HG02938 (cell line): ENCODE data around the gene TTC38.

ENCODE experiments used
- ATAC-seq: cut with Tn5 transposase; IDR thresholded peaks from one replicate; pipeline ENCODE4 v1.9.1; 2021; ENCODE audit warnings: mild to moderate bottlenecking, moderate library complexity; ENCODE audit not compliant: unreplicated experiment

The TTC38 gene

GRCh38 chr22:46267431-46268279, at the start of gene TTC38:
Gene TTC38, plus strand, starts transcription at chr22:46268008. Its CDS starts 32 bp downstream, at chr22:46268040.
- ATAC-seq: no peak

DNA sequence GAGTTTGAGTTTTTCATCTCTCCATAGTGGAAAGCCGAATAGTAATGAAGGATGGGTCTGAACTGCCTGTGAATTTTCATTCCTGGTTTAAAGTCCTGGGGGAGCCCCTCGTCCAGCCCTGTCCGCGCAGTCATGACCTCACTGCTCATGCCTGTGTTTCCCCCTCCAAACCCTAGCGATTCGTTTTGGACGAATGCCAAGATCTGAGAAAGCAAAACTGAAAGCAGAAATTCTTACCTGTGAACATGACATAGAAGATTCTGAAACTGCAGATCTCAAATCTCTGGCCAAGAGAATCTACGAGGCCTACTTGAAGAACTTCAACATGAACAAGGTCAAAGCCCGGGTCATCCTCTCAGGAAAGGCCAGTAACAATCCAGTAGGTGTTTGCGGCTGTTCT, 48.2 kb upstream of the TTC38 start:
- ATAC-seq: no peak

GRCh38 chr22:46220921-46221320, 46.9 kb upstream of the TTC38 start:
- no peak for ATAC-seq

DNA sequence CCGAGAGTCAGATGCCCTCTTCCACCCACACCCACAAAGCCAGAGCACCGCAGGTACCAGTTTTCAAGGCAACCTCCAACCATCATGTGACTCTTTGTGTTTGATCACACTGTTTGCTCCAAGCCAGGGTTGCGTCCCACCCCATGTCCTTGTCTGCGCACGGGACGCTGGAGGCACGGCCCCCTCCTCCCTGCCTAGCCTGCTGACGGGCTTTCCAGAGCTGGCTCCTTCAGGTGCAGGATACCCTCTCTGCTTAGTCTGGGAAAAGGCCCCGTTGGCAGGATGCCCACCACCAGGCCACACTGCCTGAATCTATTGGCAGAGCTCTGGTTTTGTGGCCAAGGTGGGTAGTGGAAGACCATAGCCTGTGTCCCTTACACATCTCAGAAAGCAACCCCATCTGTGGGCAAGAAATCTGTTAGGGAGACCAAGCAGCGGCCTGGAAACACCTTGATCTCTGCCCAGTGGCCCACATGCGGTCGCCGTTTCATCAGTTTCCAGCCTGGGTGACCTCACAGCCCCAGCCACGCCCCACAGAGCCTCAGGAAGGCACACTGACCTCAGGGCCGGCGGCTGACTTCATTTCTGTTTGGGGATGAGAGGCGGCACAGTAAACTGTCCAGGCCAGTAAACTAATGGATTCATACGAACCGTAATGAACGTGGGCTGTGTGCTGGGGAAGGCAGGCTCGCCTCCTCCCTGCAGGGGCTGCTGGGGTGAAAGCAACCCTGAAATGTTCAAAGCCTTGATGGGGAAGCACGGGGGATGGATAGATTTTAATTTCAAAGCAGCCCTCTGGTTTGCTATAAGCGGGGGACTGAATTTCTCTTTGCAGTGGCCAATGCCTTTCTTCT, 43.5 kb upstream of the TTC38 start:
- no peak for ATAC-seq

GRCh38 chr22:46224898-46225290, 42.9 kb upstream of the TTC38 start:
- no peak for ATAC-seq

DNA sequence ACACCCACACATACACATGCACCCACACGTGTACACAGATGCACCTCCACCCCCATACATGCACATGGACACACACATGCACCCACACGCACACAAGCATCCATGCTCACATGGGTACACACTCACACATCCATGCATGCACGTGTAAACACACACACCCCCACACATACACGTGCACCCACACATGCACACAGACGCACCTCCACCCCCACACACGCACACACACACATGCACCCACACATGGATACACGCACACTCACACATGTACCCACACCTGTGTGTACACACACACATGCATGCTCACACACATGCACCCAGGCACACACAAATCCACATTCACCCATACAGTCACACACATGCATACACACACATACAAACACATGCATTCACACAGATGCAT, 42.2 kb upstream of the TTC38 start:
- ATAC-seq: no peak

- no peak for ATAC-seq
Observed at GRCh38 chr22:46226577-46226976, 41.2 kb upstream of the TTC38 start.

GRCh38 chr22:46229701-46230100, 38.1 kb upstream of the TTC38 start:
- ATAC-seq: no peak

DNA sequence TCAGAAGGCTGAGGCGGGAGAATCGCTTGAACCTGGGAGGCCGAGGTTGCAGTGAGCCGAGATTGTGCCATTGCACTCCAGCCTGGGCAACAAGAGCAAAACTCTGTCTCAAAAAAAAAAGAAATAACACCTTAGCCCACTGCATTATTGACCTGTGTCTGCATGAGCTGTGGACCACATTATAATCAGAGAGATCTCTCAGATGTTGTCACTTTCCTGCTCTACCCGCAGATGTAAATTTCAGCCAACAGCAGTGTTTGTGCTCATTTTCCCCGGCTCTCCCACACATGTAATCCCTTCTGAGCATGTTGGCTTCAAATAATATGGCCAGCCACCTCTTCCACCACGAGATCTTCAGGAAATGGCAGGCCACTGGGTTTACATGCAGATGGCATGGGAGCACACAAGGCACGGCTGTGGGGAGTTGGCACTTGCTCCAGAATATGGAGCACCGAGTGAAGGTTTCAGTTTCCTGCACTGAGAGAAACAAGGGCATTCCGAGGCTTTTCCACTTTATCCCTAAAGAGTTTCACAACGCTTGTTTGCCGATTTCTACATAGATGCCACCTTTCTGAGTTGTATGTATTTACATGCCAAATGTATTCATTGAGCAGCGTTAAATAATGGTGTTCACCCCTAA, 37.4 kb upstream of the TTC38 start:
- no peak for ATAC-seq

- no peak for ATAC-seq
Observed at GRCh38 chr22:46233231-46233630, 34.6 kb upstream of the TTC38 start.

GRCh38 chr22:46234969-46235368, 32.8 kb upstream of the TTC38 start:
- ATAC-seq: no peak

- no peak for ATAC-seq
Observed at GRCh38 chr22:46237453-46238124, 30.2 kb upstream of the TTC38 start.

GRCh38 chr22:46238541-46238940, 29.3 kb upstream of the TTC38 start:
- no peak for ATAC-seq

DNA sequence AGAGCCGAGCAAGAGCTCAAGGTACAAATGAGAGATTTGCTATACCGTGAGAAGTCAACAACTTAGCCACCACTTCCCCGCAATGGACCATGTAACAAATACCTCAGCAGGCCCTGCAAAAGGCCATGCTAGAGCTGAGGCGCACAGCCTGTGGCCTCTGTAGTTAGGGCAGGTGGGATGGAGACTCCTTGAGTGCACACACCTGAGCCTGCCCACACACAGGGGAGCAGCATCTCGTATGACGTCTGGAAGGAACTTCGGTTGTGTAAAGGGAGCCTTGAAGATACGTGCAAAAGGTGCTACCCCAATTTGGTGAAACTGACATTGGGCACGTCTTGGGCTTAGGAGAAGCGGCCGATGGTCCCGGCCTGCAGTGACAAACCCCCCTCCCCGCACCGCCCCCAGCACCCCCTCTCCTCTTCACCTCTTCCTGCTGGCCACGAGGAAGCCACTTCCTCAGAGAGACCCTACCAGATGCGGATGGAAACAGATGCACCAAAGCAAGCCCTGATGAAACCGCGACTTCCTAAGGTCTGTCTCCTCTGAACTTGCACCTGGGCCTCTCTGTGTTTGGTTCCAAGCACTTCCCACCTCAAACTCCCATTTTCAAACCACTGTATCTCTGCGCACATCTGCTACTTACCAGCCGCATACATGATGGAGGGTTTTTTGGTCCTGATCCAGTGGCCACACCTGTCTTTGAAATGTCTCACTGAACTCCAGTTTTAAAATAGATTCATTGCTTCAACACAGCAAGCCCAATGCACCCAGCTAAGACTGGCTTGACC, 28.4 kb upstream of the TTC38 start:
- no peak for ATAC-seq

GRCh38 chr22:46240073-46240472, 27.7 kb upstream of the TTC38 start:
- ATAC-seq: no peak

GRCh38 chr22:46240506-46240905, 27.3 kb upstream of the TTC38 start:
- no peak for ATAC-seq

GRCh38 chr22:46240907-46241306, 26.9 kb upstream of the TTC38 start:
- ATAC-seq: no peak

DNA sequence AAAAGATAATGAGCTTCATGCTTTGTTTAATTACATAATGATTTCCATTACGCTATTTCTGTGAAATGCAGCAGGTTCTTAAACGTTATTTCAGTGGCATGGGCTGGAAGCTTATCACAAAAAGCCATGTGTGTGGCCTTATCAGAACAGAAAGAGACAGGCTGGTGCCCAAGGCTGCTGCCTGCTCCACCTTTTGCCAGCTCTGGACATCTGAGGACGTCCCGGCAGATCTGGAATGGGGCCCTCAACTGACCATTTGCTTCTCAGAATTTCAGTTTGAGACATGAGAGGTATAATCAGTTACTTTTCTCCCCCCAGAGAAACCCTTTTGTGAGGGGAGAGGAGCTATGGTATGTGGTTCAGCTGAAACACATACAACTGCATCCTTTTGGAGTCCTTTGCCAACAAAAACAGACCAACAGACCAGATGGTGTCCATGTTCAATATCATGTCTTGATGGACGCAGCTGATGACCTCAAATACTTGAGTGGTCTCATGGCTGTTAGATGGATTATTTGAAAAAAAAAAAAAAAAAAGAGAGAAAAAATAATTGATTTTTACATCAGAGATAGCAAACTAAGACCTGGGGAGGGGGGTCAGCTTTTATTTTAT, 26.3 kb upstream of the TTC38 start:
- no peak for ATAC-seq

- ATAC-seq: no peak
Observed at GRCh38 chr22:46242076-46242475, 25.7 kb upstream of the TTC38 start.

DNA sequence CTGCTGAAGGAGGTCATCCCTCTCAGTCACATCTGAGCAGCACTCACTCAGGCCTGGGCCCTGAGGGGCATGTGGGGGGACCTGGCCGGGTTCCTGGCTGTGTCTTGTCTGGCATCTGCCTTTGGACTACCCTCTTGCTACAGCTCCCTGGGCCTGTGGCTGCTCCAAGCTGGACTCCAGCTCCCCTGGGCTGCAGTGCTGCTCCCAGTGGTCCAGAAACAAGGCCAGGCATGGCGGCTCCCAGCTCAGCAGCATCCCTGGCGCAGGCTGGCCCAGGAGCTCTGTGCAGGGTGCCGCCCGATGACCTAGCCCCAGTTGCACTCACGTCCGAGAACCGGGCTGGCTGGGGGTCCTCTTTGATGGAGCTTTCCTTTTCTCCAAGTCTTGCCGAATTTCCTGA, 23.0 kb upstream of the TTC38 start:
- ATAC-seq: no peak
